ENCODE measurements around the gene NCOA7. TPM values are rescaled to one million over a fixed set of nuclear protein-coding genes. Genes with fewer than 3 reads are reported as not detected.
"Not testable (repeated sequence)": the region's sequence is repeated elsewhere in the genome, so short reads cannot be mapped to it uniquely, and the experiment has no call there.

The NCOA7 gene
- total RNA-seq, 1 donor from 2014 or later: 53.7 TPM

DNA sequence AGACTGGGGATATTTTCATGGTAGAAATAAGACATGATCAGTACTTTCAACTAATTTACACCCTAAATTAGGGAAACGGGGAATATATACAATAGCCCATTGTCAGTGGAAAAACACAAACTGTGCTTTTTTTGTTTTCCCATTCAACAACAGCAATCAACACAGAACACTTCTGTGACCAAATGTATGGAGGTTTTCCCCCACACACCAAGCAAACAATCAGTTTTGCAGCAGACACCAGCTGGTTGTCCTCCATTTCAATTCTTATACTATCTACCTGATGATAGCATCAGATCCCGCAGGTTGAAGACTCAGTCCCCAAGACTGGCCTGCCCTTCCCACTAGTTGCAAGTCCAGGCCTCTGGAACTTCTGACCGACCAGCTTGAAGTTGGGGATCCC, 170.4 kb downstream of the NCOA7 start:
- no peaks in the 10 kb centered on the region for H3K9me3 Mint-ChIP-seq
- peaks cover 5% of the 10 kb centered on the region for H3K4me1 Mint-ChIP-seq
- H3K4me3 Mint-ChIP-seq: no peak overlapping the region
- no peak overlapping the region for H3K27ac Mint-ChIP-seq
- H3K27me3 Mint-ChIP-seq: no peaks in the 10 kb centered on the region
- no peak for DNase-seq
- no peaks in the 10 kb centered on the region for H3K36me3 Mint-ChIP-seq (ENCODE audit: low read depth)
- intact Hi-C loops (cut with micrococcal nuclease): no loop called here

- no peaks in the 10 kb centered on the region for H3K27me3 Mint-ChIP-seq
- peaks cover 5% of the 10 kb centered on the region for H3K36me3 Mint-ChIP-seq (ENCODE audit: low read depth)
- no peak for DNase-seq
- intact Hi-C loops (cut with micrococcal nuclease): no loop called here
- H3K4me1 Mint-ChIP-seq: peaks cover 4% of the 10 kb centered on the region
- H3K27ac Mint-ChIP-seq: no peak overlapping the region
- H3K4me3 Mint-ChIP-seq: no peak overlapping the region
- H3K9me3 Mint-ChIP-seq: no peaks in the 10 kb centered on the region
Observed at GRCh38 chr6:125962900-125963497, 172.2 kb downstream of the NCOA7 start.

DNA sequence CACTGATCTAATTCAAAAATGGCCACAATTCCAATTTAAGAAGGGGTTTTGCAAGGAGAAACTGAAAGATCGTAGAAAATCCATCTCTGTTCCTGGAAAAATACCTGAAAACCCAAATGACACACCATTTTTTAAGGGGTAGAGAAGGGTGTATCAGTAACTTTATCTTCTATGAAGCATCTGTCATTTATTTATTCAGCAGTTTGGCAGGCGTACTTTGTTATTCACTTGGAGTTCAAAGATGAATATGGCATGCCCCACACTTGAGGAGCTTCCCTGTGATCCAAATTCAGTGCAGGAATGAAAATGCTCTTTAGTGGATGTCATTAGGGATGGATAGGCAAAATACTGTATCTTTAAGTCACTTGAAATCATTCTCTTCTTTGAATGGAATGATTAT, 173.1 kb downstream of the NCOA7 start:
- Mint-ChIP-seq H3K36me3 (ENCODE audit: low read depth) (peaks cover 11% of the 10 kb centered on the region), H3K27me3 (no peaks in the 10 kb centered on the region), H3K9me3 (no peaks in the 10 kb centered on the region), H3K4me3 (no peak overlapping the region), H3K27ac (no peak overlapping the region), H3K4me1 (peaks cover 4% of the 10 kb centered on the region)
- no peak for DNase-seq
- intact Hi-C loops (cut with micrococcal nuclease): no loop called here

DNA sequence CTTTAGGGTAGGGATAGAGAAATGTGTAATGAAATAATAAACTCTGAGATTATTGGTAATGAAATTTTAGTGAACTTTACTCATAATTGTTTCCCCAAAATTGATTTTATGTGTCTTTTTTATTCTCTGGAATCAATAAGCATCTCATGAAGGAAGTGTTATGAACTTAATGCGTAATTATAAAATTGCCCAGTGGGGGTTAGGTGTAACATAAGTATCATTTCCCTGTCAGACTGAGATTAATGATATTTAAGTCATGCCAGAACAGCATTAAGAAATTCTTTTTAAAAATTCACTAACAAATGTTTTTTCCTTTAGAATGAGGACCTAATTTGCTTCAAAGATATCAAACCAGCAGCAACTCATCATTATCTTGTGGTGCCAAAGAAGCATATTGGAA, 175.8 kb downstream of the NCOA7 start:
- Mint-ChIP-seq H3K9me3 (no peaks in the 10 kb centered on the region), H3K27ac (no peak overlapping the region), H3K4me1 (peaks cover 4% of the 10 kb centered on the region), H3K36me3 (ENCODE audit: low read depth) (peaks cover 12% of the 10 kb centered on the region), H3K4me3 (no peak overlapping the region), H3K27me3 (no peaks in the 10 kb centered on the region)
- intact Hi-C loops (cut with micrococcal nuclease): no loop called here
- DNase-seq: no peak

GRCh38 chr6:125968493-125968892, 177.7 kb downstream of the NCOA7 start:
- DNase-seq: no peak
- H3K9me3 Mint-ChIP-seq: no peaks in the 10 kb centered on the region
- H3K36me3 Mint-ChIP-seq (ENCODE audit: low read depth): peaks cover 15% of the 10 kb centered on the region
- H3K27ac Mint-ChIP-seq: no peak overlapping the region
- H3K27me3 Mint-ChIP-seq: no peaks in the 10 kb centered on the region
- no peak overlapping the region for H3K4me3 Mint-ChIP-seq
- H3K4me1 Mint-ChIP-seq: peaks cover 2% of the 10 kb centered on the region
- intact Hi-C loops (cut with micrococcal nuclease): no loop called here

- Mint-ChIP-seq H3K9me3 (no peaks in the 10 kb centered on the region), H3K27ac (no peak overlapping the region), H3K4me3 (no peak overlapping the region), H3K36me3 (ENCODE audit: low read depth) (peaks cover 19% of the 10 kb centered on the region), H3K27me3 (no peaks in the 10 kb centered on the region), H3K4me1 (peaks cover 3% of the 10 kb centered on the region)
- intact Hi-C loops (cut with micrococcal nuclease): no loop called here
- no peak for DNase-seq
Observed at GRCh38 chr6:125970760-125971159, 180.0 kb downstream of the NCOA7 start.

DNA sequence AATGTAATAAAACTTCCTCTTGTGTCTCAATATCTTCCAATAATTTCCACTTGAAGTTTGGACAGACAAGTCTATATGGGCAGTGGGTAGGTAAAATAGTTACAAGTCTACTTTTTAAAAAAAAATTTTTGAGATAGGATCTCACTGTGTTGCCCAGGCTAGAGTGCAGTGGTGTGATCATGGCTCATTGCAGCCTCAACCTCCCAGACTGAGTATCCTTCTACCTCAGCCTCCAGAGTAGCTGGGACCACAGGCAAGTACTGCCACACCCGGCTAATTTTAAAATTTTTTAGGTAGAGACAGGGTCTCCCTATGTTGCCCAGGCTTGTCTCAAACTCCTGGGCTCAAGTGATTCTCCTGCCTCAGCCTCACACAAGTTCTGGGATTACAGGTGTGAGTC, 181.7 kb downstream of the NCOA7 start:
- peaks cover 18% of the 10 kb centered on the region for H3K36me3 Mint-ChIP-seq (ENCODE audit: low read depth)
- H3K4me3 Mint-ChIP-seq; H3K4me1 Mint-ChIP-seq; H3K9me3 Mint-ChIP-seq; H3K27me3 Mint-ChIP-seq; intact Hi-C loops (cut with micrococcal nuclease); H3K27ac Mint-ChIP-seq: not testable (repeated sequence)
- DNase-seq: peak; percentile 41

GRCh38 chr6:125974214-125974866, 183.6 kb downstream of the NCOA7 start:
- H3K9me3 Mint-ChIP-seq: no peaks in the 10 kb centered on the region
- peaks cover 3% of the 10 kb centered on the region for H3K4me1 Mint-ChIP-seq
- H3K36me3 Mint-ChIP-seq (ENCODE audit: low read depth): peaks cover 9% of the 10 kb centered on the region
- H3K4me3 Mint-ChIP-seq: no peak overlapping the region
- H3K27ac Mint-ChIP-seq: no peak overlapping the region
- intact Hi-C loops (cut with micrococcal nuclease): loop anchor here (1.0 to 2.0 kb wide), 4 partner anchors 18 to 664 kb away; partner anchors contain the start of gene HINT3
- H3K27me3 Mint-ChIP-seq: no peaks in the 10 kb centered on the region
- no peak for DNase-seq

DNA sequence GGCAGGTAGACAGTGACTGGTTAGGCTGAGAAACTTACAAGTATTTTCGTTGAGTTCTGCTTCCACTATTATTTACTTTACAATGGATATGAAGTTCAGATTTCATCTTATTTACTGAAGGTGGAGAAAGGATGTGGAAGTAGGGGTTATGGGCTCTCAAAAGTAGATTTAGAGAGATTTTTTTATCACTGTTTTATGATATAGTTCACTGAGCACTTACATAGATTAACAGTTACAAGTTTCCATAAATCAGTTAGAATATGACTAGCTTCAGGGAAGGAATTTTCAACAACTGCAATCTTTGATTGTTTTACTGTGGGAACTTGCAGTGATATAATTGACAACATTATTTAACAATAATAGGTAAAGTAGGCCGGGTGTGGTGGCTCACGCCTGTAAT, 188.3 kb downstream of the NCOA7 start:
- DNase-seq: no peak
- peaks cover 6% of the 10 kb centered on the region for H3K36me3 Mint-ChIP-seq (ENCODE audit: low read depth)
- no peak overlapping the region for H3K4me3 Mint-ChIP-seq
- no peaks in the 10 kb centered on the region for H3K27me3 Mint-ChIP-seq
- peaks cover 3% of the 10 kb centered on the region for H3K4me1 Mint-ChIP-seq
- H3K27ac Mint-ChIP-seq: no peak overlapping the region
- no peaks in the 10 kb centered on the region for H3K9me3 Mint-ChIP-seq
- intact Hi-C loops (cut with micrococcal nuclease): no loop called here

Other genes with a start within 250 kb of the NCOA7 start
- gene HEY2, start 41.3 kb upstream of the NCOA7 start, total RNA-seq: not detected in 2 replicates
- 8.5 and 8.9 TPM in 2 replicates for gene HINT3, start 165.8 kb downstream of the NCOA7 start, total RNA-seq
- gene TRMT11, start 195.6 kb downstream of the NCOA7 start, total RNA-seq: 33.6 and 34.4 TPM in 2 replicates

All from activated CD4-positive, alpha-beta T cell treated with anti-CD3 and anti-CD28 coated beads, Interleukin-2, amount 10 ng/mL, durations not matched to agents 24 days and 14 days (primary cell).